NB4 (cell line): ENCODE measurements around the gene ZNF787.

Experiments used
- DNase-seq: peaks from one replicate; pipeline ENCODE4 v3.0.0; 2010; ENCODE audit warnings: low read depth
- H3K4me3 ChIP-seq: one replicate; pipeline ENCODE4 v1.5.1; 2011; ENCODE audit warnings: mild to moderate bottlenecking, low read depth, low read length, moderate library complexity
- CTCF ChIP-seq: IDR thresholded peaks from one replicate; pipeline ENCODE4 v1.5.1; 2012; ENCODE audit warnings: low read depth, low read length
- MYC ChIP-seq: IDR thresholded peaks from 2 replicates; pipeline ENCODE4 v1.6.1; 2011; ENCODE audit warnings: low read depth, low read length
- POLR2A ChIP-seq: IDR thresholded peaks from 2 replicates; pipeline ENCODE4 v1.6.1; 2011; ENCODE audit warnings: mild to moderate bottlenecking; ENCODE audit not compliant: insufficient read length; ENCODE audit errors: extremely low read depth
- TF ChIP-seq, protein P1 (sequence below): IDR thresholded peaks from 2 replicates; pipeline ENCODE4 v1.6.1; 2011; ENCODE audit warnings: low read depth, low read length

ZNF787 gene

GRCh38 chr19:56113074-56113632, 7.9 kb downstream of the ZNF787 start:
- DNase-seq = no peak
- H3K4me3 ChIP-seq = no peak overlapping the region
- TF ChIP-seq POLR2A (no peak), CTCF (no peak), MYC (no peak)
- TF ChIP-seq, protein P1, sequence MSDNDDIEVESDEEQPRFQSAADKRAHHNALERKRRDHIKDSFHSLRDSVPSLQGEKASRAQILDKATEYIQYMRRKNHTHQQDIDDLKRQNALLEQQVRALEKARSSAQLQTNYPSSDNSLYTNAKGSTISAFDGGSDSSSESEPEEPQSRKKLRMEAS = no peak

DNA sequence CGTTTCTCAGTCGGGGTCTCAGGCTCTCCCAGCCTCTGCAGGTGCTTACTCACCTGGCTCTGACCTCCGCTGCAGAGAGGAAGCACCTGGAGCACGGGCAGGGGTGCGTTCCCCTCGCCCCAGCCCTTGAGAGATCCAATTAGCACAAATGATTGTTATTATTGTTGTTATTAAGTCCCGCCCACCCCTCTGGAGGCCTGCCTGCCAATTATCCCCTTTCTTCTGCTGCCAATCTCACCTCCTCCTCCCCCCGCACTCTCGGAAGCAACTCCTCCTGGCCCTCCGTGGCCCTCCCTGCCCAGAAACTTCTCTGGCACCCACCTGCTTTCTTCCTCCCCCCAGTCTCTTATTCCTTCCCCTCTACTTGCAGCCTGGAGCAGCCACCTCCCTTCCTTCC, 8.8 kb downstream of the ZNF787 start:
- no peak for DNase-seq
- no peak for TF ChIP-seq MYC
- no peak for TF ChIP-seq CTCF
- TF ChIP-seq POLR2A = no peak
- TF ChIP-seq, protein P1 = no peak
- no peak overlapping the region for H3K4me3 ChIP-seq

DNA sequence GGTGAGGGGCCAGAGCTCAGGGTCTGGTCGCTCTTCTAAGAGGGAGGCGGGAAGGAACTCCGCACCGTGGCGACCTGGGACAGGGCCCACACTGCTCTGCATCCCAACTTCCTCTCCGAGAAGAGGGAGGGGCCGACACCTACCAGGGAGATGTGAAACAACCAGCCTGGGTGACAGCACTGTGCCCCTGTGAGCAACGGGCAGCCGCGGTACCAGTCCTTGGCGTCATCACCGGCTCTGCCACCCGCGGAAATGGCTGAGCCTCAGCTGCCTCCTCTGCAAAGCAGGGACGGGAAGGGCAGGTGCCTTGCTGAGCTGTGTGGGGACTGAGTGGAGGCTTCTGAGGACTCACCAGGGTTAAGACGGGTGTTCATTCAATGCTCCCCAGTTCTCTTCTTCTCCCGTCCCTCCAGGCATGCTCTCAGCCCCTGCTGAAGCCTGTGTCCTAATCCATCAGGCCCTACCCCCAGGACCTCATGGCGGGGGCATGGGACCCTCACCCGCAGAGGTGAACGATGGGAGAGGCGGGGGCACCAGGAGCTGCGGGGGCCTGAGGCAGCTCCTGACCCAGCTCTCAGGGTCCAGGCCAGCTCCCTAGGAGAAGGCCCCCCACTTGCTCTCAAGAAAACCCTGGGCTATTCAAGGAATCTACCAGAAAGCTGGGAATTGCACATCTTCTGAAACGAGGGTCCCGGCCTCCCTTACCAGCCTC, 9.3 kb downstream of the ZNF787 start:
- TF ChIP-seq POLR2A = no peak
- no peak for TF ChIP-seq MYC
- TF ChIP-seq, protein P1 = no peak
- no peak for TF ChIP-seq CTCF
- H3K4me3 ChIP-seq = no peak overlapping the region
- no peak for DNase-seq

GRCh38 chr19:56110515-56111448, 10.3 kb downstream of the ZNF787 start:
- no peak overlapping the region for H3K4me3 ChIP-seq
- TF ChIP-seq, protein P1 = no peak
- no peak for TF ChIP-seq MYC
- no peak for TF ChIP-seq CTCF
- TF ChIP-seq POLR2A = no peak
- no peak for DNase-seq

DNA sequence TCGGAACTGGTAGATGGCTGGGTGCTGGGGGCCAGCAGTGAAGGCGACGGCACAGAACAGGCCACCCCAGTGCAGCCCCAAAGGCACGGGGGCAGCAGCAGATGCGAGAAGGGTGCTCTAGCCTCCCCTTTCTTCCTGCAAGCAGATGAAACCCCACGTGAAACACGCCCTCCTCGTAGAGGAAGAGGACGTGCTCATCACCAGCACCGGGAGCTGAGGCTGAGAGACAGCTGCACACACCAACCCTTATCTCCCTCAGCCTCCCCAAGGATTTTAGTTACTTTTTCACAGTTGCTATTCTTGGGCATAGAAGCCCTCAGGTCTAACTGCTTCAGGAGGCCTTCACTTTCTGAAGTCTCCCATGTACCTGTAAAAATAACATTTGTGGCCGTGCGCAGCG, 11.9 kb downstream of the ZNF787 start:
- DNase-seq = no peak
- TF ChIP-seq MYC (no peak), CTCF (no peak), POLR2A (no peak)
- TF ChIP-seq, protein P1 = no peak
- no peak overlapping the region for H3K4me3 ChIP-seq
